ENCODE measurements around the gene FYB2.

Gene FYB2

DNA sequence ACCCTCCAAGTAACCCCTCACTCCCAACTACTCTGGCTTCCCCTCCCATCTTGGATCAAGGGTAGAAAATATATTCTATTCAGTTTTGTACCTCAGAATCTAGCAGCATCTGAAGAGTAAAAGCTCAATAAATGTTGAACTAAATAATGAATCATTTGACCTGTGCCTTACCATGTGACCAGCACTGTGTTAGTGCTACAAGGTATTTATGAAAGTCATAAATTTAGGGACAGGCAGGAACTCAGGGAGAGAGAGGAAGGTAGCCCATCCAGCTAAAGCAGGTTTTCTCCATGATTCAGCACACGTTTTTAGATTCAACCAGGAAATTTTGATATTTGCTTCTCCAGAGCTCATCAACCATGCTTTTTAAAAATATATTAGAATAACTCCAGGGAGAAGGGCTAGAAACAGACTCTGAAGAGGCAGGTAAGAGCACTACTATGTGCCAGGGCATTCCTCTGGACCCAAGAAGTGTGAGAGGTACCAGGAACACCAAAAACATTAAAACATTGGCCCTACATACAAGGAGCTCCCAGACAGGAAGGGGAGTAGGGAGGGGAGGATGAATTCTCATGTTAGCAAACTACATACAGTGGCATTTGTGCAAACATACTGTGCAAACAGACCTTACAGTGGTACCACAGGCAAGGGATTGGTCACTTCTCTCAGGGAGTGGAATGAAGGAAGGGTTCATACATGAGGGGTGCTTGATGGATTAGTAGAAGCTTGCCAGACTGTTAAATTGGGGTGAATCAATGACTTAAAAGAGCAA is 64.3 kb downstream of the FYB2 start:
- Histone ChIP-seq H3K79me2 (ENCODE audit: insufficient read depth, low read depth) (no peaks in the 10 kb centered on the region), H3K36me3 (ENCODE audit: insufficient read depth) (no peaks in the 10 kb centered on the region), H3K4me2 (no peak overlapping the region), H3K4me3 (IDR thresholded peaks at IDR 0.05; ENCODE audit: insufficient read depth, low read depth, low read length) (no peak overlapping the region), H3K27me3 (ENCODE audit: insufficient read depth, low read depth) (no peaks in the 10 kb centered on the region), H2AFZ (ENCODE audit: low read depth) (no peak overlapping the region), H3K9ac (no peak overlapping the region), H3K27ac (no peak overlapping the region), H4K20me1 (ENCODE audit: insufficient read depth) (no peaks in the 10 kb centered on the region), H3K4me1 (ENCODE audit: low read depth, poor library complexity, severe bottlenecking) (peaks cover 17% of the 10 kb centered on the region)
- TF ChIP-seq, protein P1, sequence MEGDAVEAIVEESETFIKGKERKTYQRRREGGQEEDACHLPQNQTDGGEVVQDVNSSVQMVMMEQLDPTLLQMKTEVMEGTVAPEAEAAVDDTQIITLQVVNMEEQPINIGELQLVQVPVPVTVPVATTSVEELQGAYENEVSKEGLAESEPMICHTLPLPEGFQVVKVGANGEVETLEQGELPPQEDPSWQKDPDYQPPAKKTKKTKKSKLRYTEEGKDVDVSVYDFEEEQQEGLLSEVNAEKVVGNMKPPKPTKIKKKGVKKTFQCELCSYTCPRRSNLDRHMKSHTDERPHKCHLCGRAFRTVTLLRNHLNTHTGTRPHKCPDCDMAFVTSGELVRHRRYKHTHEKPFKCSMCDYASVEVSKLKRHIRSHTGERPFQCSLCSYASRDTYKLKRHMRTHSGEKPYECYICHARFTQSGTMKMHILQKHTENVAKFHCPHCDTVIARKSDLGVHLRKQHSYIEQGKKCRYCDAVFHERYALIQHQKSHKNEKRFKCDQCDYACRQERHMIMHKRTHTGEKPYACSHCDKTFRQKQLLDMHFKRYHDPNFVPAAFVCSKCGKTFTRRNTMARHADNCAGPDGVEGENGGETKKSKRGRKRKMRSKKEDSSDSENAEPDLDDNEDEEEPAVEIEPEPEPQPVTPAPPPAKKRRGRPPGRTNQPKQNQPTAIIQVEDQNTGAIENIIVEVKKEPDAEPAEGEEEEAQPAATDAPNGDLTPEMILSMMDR (conservative IDR thresholded peaks at IDR 0.05; ENCODE audit: low read depth, low read length) = no peak

DNA sequence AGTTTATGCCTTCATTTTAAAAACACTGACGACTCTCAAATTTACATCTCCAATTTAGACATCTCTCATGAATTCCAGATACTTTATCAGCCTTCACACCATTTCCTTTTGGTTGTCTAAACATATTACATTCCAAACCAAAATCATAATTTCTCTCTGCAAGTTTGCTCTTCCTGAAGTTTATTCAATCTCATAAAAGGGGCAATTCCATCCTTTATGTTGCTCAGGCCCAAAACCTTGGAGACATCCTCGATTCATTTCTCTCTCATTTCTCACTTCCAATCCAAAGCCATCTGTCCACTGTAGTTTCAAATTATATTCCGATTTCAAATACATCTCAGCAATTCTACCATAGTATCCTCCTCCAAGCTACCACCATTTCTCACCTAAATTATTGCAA is 74.0 kb downstream of the FYB2 start:
- Histone ChIP-seq H3K4me3 (IDR thresholded peaks at IDR 0.05; ENCODE audit: insufficient read depth, low read depth, low read length) (no peak overlapping the region), H2AFZ (ENCODE audit: low read depth) (no peak overlapping the region), H3K9ac (no peak overlapping the region), H3K27me3 (ENCODE audit: insufficient read depth, low read depth) (no peaks in the 10 kb centered on the region), H3K27ac (no peak overlapping the region), H3K36me3 (ENCODE audit: insufficient read depth) (no peaks in the 10 kb centered on the region), H4K20me1 (ENCODE audit: insufficient read depth) (no peaks in the 10 kb centered on the region), H3K4me1 (ENCODE audit: low read depth, poor library complexity, severe bottlenecking) (no peaks in the 10 kb centered on the region), H3K79me2 (ENCODE audit: insufficient read depth, low read depth) (no peaks in the 10 kb centered on the region), H3K4me2 (no peak overlapping the region)
- TF ChIP-seq, protein P1 (conservative IDR thresholded peaks at IDR 0.05; ENCODE audit: low read depth, low read length) = no peak

DNA sequence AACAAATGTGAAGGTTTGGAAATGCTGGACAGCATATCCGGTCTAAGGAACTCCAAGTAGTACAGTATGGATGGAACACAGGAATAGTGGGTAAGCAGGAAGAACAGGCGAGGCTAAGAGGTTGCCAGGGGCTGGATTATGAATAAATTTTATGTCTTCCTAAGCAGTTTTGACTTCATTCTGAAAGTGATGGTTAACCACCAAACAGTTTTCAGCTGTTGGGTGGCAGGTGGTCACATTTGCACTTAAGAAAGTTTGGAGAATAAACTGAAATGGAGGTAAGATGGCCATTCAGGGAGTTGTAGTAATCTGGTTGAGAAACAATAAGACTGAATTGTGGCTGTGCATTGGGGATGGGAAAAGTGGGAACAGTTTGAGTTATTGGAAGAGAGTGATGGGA is 90.2 kb downstream of the FYB2 start:
- H3K9ac ChIP-seq = no peak overlapping the region
- peaks cover 24% of the 10 kb centered on the region for H3K4me1 ChIP-seq (ENCODE audit: low read depth, poor library complexity, severe bottlenecking)

DNA sequence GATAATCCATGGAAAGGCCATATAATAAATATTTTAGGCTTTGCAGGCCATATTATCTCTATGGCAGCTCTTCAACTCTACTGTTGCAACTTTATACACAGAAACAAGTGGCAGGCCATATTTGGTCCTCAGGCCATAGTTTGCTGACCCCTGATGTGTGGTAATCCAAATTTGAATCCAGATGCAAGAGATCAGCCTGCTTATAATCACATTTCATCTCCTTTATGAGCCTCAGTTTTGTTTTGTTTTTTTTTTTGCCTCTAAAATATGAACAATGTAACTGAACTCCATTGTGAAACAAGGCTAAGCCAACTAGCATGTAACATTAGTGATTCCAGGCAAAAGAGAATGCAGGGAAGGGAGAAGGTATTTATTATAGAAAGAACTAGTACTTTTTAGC is 92.5 kb downstream of the FYB2 start:
- H3K4me3 ChIP-seq (IDR thresholded peaks at IDR 0.05; ENCODE audit: insufficient read depth, low read depth, low read length) = no peak overlapping the region
- no peaks in the 10 kb centered on the region for H3K36me3 ChIP-seq (ENCODE audit: insufficient read depth)
- no peaks in the 10 kb centered on the region for H4K20me1 ChIP-seq (ENCODE audit: insufficient read depth)
- H3K9ac ChIP-seq = no peak overlapping the region
- H2AFZ ChIP-seq (ENCODE audit: low read depth) = no peak overlapping the region
- H3K4me1 ChIP-seq (ENCODE audit: low read depth, poor library complexity, severe bottlenecking) = peaks cover 24% of the 10 kb centered on the region
- no peaks in the 10 kb centered on the region for H3K27me3 ChIP-seq (ENCODE audit: insufficient read depth, low read depth)
- TF ChIP-seq, protein P1 (conservative IDR thresholded peaks at IDR 0.05; ENCODE audit: low read depth, low read length) = no peak
- no peaks in the 10 kb centered on the region for H3K79me2 ChIP-seq (ENCODE audit: insufficient read depth, low read depth)
- no peak overlapping the region for H3K4me2 ChIP-seq
- H3K27ac ChIP-seq = no peak overlapping the region

More for the DNA sequence above, 90.2 kb downstream of the FYB2 start:
- Histone ChIP-seq H3K79me2 (ENCODE audit: insufficient read depth, low read depth) (no peaks in the 10 kb centered on the region), H3K27ac (no peak overlapping the region; the same call in 1 of the 2 replicates), H3K4me2 (peak overlapping the region; percentile 50), H3K27me3 (ENCODE audit: insufficient read depth, low read depth) (no peaks in the 10 kb centered on the region), H2AFZ (ENCODE audit: low read depth) (no peak overlapping the region), H3K36me3 (ENCODE audit: insufficient read depth) (no peaks in the 10 kb centered on the region), H3K4me3 (IDR thresholded peaks at IDR 0.05; ENCODE audit: insufficient read depth, low read depth, low read length) (no peak overlapping the region), H4K20me1 (ENCODE audit: insufficient read depth) (no peaks in the 10 kb centered on the region)
- TF ChIP-seq, protein P1 (conservative IDR thresholded peaks at IDR 0.05; ENCODE audit: low read depth, low read length) = no peak

Measured in KMS-11 (cell line).